DND-41 (cell line): ENCODE data around the gene TMEM106C.

ENCODE experiments used
- ATAC-seq: fragments of 200-7000 bp; cut with Tn5 transposase; 3 replicates; pipeline ENCODE4 v1.9.1; 2021; ENCODE audit warnings: low read depth; ENCODE audit not compliant: insufficient read depth
- DNase-seq: peaks from one replicate; pipeline ENCODE4 v3.0.0-alpha.2; 2020
- H2AFZ ChIP-seq: 2 replicates; pipeline ENCODE4 v1.6.0; 2012; ENCODE audit warnings: low read depth, low read length
- H3K27ac ChIP-seq: 2 replicates; pipeline ENCODE4 v1.5.1; 2012; ENCODE audit warnings: low read length, inconsistent platforms
- H3K27me3 ChIP-seq: fragments of 200-600 bp; sonication (generic); 2 replicates; pipeline ENCODE4 v1.6.0; 2012; ENCODE audit warnings: low read length, mild to moderate bottlenecking, inconsistent platforms; ENCODE audit not compliant: insufficient read depth, poor library complexity
- H3K36me3 ChIP-seq: 2 replicates; pipeline ENCODE4 v1.5.1; 2012; ENCODE audit warnings: low read length, inconsistent platforms; ENCODE audit not compliant: insufficient read depth
- H3K4me1 ChIP-seq: 2 replicates; pipeline ENCODE4 v1.5.1; 2012; ENCODE audit warnings: mild to moderate bottlenecking, low read length; ENCODE audit not compliant: insufficient read depth
- H3K4me2 ChIP-seq: 2 replicates; pipeline ENCODE4 v1.6.0; 2012; ENCODE audit warnings: mild to moderate bottlenecking, moderate library complexity, low read length, inconsistent platforms; ENCODE audit not compliant: insufficient read depth
- H3K4me3 ChIP-seq, 2 experiments: fragments of 200-600 bp in 1 of 2; shearing (Covaris generic) in 1 of 2; 2 replicates each; pipeline ENCODE4 v1.5.1; 2012 to 2016; ENCODE audit warnings: inconsistent platforms in 2 of 2, low read length in 2 of 2, mild to moderate bottlenecking in 2 of 2, low read depth in 1 of 2, moderate library complexity in 1 of 2
- H3K79me2 ChIP-seq: 2 replicates; pipeline ENCODE4 v1.6.0; 2012; ENCODE audit warnings: low read length, inconsistent platforms; ENCODE audit not compliant: insufficient read depth
- H3K9ac ChIP-seq: 2 replicates; pipeline ENCODE4 v1.6.0; 2012; ENCODE audit warnings: low read depth, mild to moderate bottlenecking, inconsistent platforms, low read length, moderate library complexity
- H3K9me3 ChIP-seq: 2 replicates; pipeline ENCODE4 v1.5.1; 2012; ENCODE audit warnings: low read length, moderate library complexity, mild to moderate bottlenecking, inconsistent platforms; ENCODE audit not compliant: insufficient read depth, severe bottlenecking
- H4K20me1 ChIP-seq: 2 replicates; pipeline ENCODE4 v1.6.0; 2012; ENCODE audit warnings: low read length; ENCODE audit not compliant: insufficient read depth
- EZH2 ChIP-seq: IDR thresholded peaks from 3 replicates; pipeline ENCODE4 v1.6.1; 2012; ENCODE audit warnings: borderline replicate concordance, low read depth, mild to moderate bottlenecking, moderate library complexity, low read length, inconsistent platforms; ENCODE audit not compliant: severe bottlenecking
- TF ChIP-seq, protein P1 (sequence below): IDR thresholded peaks from 2 replicates; pipeline ENCODE4 v1.5.1; 2012; ENCODE audit warnings: borderline replicate concordance, low read length, moderate library complexity, mild to moderate bottlenecking; ENCODE audit not compliant: poor library complexity, severe bottlenecking; ENCODE audit errors: extremely low read depth

Gene TMEM106C

DNA sequence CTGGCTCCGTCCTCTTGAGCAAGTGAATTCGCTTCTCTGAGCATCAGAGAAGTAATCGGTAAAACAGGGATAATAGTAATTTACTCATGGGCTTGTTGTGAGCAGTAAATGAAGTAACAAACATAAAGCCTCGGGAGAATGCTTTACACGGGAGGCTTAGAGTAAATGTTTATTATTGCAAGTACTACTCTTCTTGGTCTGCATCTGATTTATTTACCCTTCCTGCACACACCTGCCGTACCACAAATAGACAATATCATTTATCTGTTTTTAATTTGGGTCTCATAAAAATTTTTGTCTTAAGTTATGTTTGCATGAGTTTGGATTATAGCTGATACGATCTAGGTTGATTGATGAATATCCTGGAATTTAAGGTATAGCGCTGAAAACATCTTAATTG is 48.7 kb downstream of the TMEM106C start:
- ATAC-seq (no peak), DNase-seq (no peak)
- H3K9ac ChIP-seq: no peak overlapping the region
- H3K27me3 ChIP-seq: peaks cover 9% of the 10 kb centered on the region
- TF ChIP-seq EZH2: no peak
- TF ChIP-seq, protein P1, sequence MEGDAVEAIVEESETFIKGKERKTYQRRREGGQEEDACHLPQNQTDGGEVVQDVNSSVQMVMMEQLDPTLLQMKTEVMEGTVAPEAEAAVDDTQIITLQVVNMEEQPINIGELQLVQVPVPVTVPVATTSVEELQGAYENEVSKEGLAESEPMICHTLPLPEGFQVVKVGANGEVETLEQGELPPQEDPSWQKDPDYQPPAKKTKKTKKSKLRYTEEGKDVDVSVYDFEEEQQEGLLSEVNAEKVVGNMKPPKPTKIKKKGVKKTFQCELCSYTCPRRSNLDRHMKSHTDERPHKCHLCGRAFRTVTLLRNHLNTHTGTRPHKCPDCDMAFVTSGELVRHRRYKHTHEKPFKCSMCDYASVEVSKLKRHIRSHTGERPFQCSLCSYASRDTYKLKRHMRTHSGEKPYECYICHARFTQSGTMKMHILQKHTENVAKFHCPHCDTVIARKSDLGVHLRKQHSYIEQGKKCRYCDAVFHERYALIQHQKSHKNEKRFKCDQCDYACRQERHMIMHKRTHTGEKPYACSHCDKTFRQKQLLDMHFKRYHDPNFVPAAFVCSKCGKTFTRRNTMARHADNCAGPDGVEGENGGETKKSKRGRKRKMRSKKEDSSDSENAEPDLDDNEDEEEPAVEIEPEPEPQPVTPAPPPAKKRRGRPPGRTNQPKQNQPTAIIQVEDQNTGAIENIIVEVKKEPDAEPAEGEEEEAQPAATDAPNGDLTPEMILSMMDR: no peak
- no peaks in the 10 kb centered on the region for H4K20me1 ChIP-seq
- no peaks in the 10 kb centered on the region for H3K36me3 ChIP-seq
- H3K79me2 ChIP-seq: no peaks in the 10 kb centered on the region
- H3K4me1 ChIP-seq: no peaks in the 10 kb centered on the region
- H3K9me3 ChIP-seq: no peaks in the 10 kb centered on the region
- no peak overlapping the region for H3K27ac ChIP-seq
- no peak overlapping the region for H3K4me2 ChIP-seq
- no peak overlapping the region for H2AFZ ChIP-seq
- no peak overlapping the region for H3K4me3 ChIP-seq

DNA sequence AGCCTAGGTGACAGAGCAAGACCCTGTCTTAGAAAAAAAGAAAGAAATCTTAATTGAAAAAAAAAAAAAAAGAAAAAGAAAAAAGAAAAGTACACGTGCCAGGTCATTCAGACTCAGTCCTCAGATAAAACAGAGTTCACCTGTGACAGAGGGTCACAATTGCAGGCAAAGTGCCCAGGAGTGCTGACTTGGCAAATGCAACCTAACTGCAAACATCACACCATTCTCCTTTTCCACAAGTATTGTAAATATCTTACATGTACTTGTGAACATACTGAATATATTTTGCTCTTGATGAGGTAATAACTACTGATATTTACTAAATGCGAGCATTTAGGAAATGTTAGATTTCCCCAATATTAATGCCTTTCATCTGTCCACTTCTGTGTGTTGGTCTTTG is 49.9 kb downstream of the TMEM106C start:
- Histone ChIP-seq H3K79me2 (no peaks in the 10 kb centered on the region), H3K4me3 (no peak overlapping the region), H3K9ac (no peak overlapping the region), H2AFZ (no peak overlapping the region), H3K27me3 (peaks cover 18% of the 10 kb centered on the region), H3K36me3 (no peaks in the 10 kb centered on the region), H3K27ac (no peak overlapping the region), H3K4me1 (no peaks in the 10 kb centered on the region), H3K4me2 (no peak overlapping the region), H3K9me3 (no peaks in the 10 kb centered on the region), H4K20me1 (no peaks in the 10 kb centered on the region)
- ATAC-seq: no peak
- DNase-seq: no peak
- no peak for TF ChIP-seq EZH2
- TF ChIP-seq, protein P1: no peak

DNA sequence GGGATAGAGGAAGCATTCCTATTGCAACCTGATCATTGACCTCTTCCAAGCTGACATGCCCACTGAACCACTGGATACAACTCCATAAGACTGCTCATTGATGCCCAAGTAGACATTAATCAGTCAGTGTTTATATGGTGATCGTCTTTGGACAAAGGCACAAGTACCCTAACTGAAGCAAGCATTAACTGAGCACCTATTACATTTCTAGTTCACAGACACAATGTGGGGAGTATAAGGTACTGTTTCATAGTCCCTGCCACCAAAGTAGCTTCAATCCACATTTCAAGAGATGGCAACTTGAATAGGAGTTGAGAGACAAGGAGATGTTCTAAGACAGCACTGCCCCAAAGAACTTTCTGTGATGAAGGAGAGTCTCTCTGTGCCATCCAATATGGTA is 51.7 kb downstream of the TMEM106C start:
- TF ChIP-seq EZH2: no peak
- TF ChIP-seq, protein P1: no peak
- no peak overlapping the region for H3K9ac ChIP-seq
- no peak overlapping the region for H2AFZ ChIP-seq
- H4K20me1 ChIP-seq: no peaks in the 10 kb centered on the region
- H3K9me3 ChIP-seq: no peaks in the 10 kb centered on the region
- no peak overlapping the region for H3K4me2 ChIP-seq
- H3K27me3 ChIP-seq: peaks cover 30% of the 10 kb centered on the region
- no peak overlapping the region for H3K27ac ChIP-seq
- no peaks in the 10 kb centered on the region for H3K36me3 ChIP-seq
- H3K4me1 ChIP-seq: no peaks in the 10 kb centered on the region
- no peaks in the 10 kb centered on the region for H3K79me2 ChIP-seq
- ATAC-seq (no peak), DNase-seq (no peak)
- H3K4me3 ChIP-seq: no peak overlapping the region

DNA sequence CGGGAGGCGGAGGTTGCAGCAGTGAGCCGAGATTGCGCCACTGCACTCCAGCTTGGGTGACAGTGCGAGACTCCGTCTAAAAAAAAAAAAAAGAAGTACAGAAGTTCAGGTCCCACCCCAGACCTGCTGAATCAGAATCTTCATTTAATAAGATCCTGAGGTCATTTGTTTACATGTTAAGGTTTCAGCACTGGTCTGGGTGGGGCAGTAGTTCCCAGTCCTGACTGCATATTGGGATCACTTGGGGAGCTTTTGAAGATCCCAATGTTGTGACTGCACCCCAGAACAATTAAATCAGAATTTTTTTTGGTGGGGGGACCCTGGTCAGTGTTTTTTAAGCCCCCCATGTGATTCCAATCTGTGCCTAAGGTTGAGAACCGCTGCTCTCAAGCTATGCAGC is 52.6 kb downstream of the TMEM106C start:
- Histone ChIP-seq H3K9ac (no peak overlapping the region), H2AFZ (no peak overlapping the region), H3K27ac (no peak overlapping the region), H3K4me1 (no peaks in the 10 kb centered on the region), H3K9me3 (no peaks in the 10 kb centered on the region), H3K4me3 (no peak overlapping the region), H3K36me3 (no peaks in the 10 kb centered on the region), H4K20me1 (no peaks in the 10 kb centered on the region), H3K79me2 (no peaks in the 10 kb centered on the region), H3K27me3 (peaks cover 30% of the 10 kb centered on the region), H3K4me2 (no peak overlapping the region)
- no peak for TF ChIP-seq EZH2
- TF ChIP-seq, protein P1: no peak
- DNase-seq (no peak), ATAC-seq (no peak)
